Breast epithelium (tissue), 4 donors: ENCODE results near the gene CRYBA1. TPM values are rescaled to one million over a fixed set of nuclear protein-coding genes. Genes with fewer than 3 reads are reported as not detected.

Experiments used
- DNase-seq, 2 donors: peaks; one replicate each; pipeline ENCODE4 v3.0.0-alpha.2; 2019; ENCODE audit warnings: low spot score in 2 of 2
- H3K27ac ChIP-seq, 2 donors: fragments of 200-600 bp; sonication (generic) in 1 of 2; one replicate each; pipeline ENCODE4 v1.5.1; 2016 to 2019; ENCODE audit warnings: mild to moderate bottlenecking in 1 of 2
- H3K27me3 ChIP-seq, 2 donors: fragments of 200-600 bp; sonication (generic) in 1 of 2; one replicate each; pipeline versions ENCODE4 v1.5.1 to v1.6.0; 2017 to 2019; ENCODE audit warnings: control low read depth in 1 of 2, mild to moderate bottlenecking in 1 of 2
- H3K36me3 ChIP-seq: fragments of 200-600 bp; one replicate; pipeline ENCODE4 v1.5.1; 2019
- H3K4me1 ChIP-seq, 2 donors: fragments of 200-600 bp; sonication (generic); one replicate each; pipeline ENCODE4 v1.5.1; 2016 to 2019; ENCODE audit warnings: control low read depth in 1 of 2
- H3K4me3 ChIP-seq, 3 donors: fragments of 200-600 bp; sonication (generic); 1 replicate in 2 of 3; 2 replicates in 1 of 3; pipeline ENCODE4 v1.5.1; 2016 to 2019; ENCODE audit warnings: mild to moderate bottlenecking in 3 of 3, moderate library complexity in 2 of 3
- H3K9me3 ChIP-seq, 2 donors: fragments of 200-600 bp; sonication (generic) in 1 of 2; one replicate each; pipeline ENCODE4 v1.5.1; 2016 to 2019; ENCODE audit warnings: control low read depth in 1 of 2
- POLR2A ChIP-seq: fragments of 450-650 bp; IDR thresholded peaks from one replicate; pipeline ENCODE4 v1.6.1; 2016; ENCODE audit warnings: antibody characterized with exemption, mild to moderate bottlenecking, moderate library complexity
- POLR2AphosphoS5 ChIP-seq, 3 donors: sonication (generic); formaldehyde crosslinking; IDR thresholded peaks; one replicate each; pipeline ENCODE4 v1.6.1; 2017; ENCODE audit warnings: antibody characterized with exemption in 3 of 3
- intact Hi-C: fragments of 100-400 bp; cut with DNase I; formaldehyde crosslinking; loops from one replicate; pipeline ENCODE4 v1.15.1; 2023; ENCODE audit warnings: low total_unique reads
- total RNA-seq, 3 donors: library from RNA; depleted of rRNA; stranded (reverse); fragments of >200 nt; gene quantifications; one replicate each; pipeline ENCODE4 v1.1.0, GENCODE V29; 2016
- TF ChIP-seq, protein P1 (sequence below), 3 donors: fragments of 450-650 bp; IDR thresholded peaks; one replicate each; pipeline ENCODE4 v1.5.1; 2016 to 2017; ENCODE audit warnings: antibody characterized with exemption in 3 of 3, mild to moderate bottlenecking in 3 of 3, moderate library complexity in 3 of 3

Gene CRYBA1
- total RNA-seq, 3 donors from 2014 or later, result not detected

DNA sequence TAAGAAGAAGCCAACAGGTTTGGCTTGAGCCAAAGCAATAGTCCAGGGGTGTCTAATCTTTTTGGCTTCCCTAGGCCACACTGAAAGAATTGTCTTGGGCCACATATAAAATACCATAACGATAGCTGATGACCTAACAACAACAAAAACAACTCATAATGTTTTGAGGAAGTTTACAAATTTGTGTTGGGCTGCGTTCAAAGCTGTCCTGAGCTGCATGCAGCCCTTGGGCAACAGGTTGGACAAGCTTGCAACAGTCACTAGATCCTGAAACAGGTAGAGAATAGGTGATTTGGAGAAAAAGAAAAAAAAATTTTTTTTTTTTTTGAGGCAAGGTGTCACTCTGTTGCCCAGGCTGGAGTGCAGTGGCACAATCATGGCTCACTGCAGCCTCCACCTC is 4.5 kb downstream of the CRYBA1 start:
- Histone ChIP-seq H3K9me3 (no peaks in the 10 kb centered on the region), H3K27me3 (no peaks in the 10 kb centered on the region), H3K4me1 (no peaks in the 10 kb centered on the region), H3K36me3 (no peaks in the 10 kb centered on the region), H3K4me3 (no peak overlapping the region), H3K27ac (no peak overlapping the region)
- DNase-seq, result no peak
- TF ChIP-seq, protein P1, sequence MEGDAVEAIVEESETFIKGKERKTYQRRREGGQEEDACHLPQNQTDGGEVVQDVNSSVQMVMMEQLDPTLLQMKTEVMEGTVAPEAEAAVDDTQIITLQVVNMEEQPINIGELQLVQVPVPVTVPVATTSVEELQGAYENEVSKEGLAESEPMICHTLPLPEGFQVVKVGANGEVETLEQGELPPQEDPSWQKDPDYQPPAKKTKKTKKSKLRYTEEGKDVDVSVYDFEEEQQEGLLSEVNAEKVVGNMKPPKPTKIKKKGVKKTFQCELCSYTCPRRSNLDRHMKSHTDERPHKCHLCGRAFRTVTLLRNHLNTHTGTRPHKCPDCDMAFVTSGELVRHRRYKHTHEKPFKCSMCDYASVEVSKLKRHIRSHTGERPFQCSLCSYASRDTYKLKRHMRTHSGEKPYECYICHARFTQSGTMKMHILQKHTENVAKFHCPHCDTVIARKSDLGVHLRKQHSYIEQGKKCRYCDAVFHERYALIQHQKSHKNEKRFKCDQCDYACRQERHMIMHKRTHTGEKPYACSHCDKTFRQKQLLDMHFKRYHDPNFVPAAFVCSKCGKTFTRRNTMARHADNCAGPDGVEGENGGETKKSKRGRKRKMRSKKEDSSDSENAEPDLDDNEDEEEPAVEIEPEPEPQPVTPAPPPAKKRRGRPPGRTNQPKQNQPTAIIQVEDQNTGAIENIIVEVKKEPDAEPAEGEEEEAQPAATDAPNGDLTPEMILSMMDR (IDR thresholded peaks at IDR 0.05), result no peak
- no peak for TF ChIP-seq POLR2AphosphoS5 (IDR thresholded peaks at IDR 0.05)
- no peak for TF ChIP-seq POLR2A
- intact Hi-C loops, result no loop called here

DNA sequence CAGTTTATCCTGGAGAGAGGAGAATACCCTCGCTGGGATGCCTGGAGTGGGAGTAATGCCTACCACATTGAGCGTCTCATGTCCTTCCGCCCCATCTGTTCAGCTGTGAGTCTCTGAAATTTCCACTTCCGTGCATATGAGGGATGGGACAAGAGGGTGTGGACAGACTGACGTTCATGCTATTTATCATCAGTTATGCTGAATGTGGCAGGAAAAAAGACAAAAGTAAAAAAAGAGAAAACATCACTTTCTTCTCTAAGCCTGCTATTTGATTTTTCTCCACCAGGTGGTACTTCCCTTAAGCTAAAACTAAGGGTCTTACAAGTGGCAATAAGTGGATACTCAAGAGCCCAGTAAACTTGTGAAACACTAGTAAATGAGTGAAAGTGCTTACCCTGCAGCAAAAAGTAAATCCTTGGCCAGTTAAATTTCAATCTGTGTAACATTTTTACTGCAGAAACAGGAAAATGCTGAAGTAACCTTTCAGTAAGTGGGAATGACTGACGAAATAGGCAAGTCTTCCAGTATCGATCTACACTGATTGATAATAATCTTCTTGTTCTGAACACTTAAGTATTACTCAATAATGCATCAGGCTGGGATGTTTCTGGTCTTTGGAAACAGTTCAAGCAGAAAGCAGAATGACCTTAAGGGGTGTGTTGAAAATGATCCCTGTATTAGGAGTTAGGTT is 5.6 kb downstream of the CRYBA1 start:
- no peaks in the 10 kb centered on the region for H3K9me3 ChIP-seq
- H3K4me1 ChIP-seq, result no peaks in the 10 kb centered on the region
- no peak for TF ChIP-seq POLR2A
- TF ChIP-seq, protein P1 (IDR thresholded peaks at IDR 0.05), result peak; percentile 20 to 36 (median 32)
- intact Hi-C loops, result no loop called here
- no peak for DNase-seq
- H3K27ac ChIP-seq, result no peak overlapping the region
- no peaks in the 10 kb centered on the region for H3K27me3 ChIP-seq
- no peak overlapping the region for H3K4me3 ChIP-seq
- no peaks in the 10 kb centered on the region for H3K36me3 ChIP-seq

- Histone ChIP-seq H3K4me1 (no peaks in the 10 kb centered on the region), H3K36me3 (no peaks in the 10 kb centered on the region), H3K27me3 (no peaks in the 10 kb centered on the region), H3K4me3 (no peak overlapping the region), H3K27ac (no peak overlapping the region), H3K9me3 (no peaks in the 10 kb centered on the region)
- intact Hi-C loops, result no loop called here
- DNase-seq, result no peak
- TF ChIP-seq, protein P1 (IDR thresholded peaks at IDR 0.05), result no peak
- no peak for TF ChIP-seq POLR2A
- no peak for TF ChIP-seq POLR2AphosphoS5 (IDR thresholded peaks at IDR 0.05)
These were observed 6.4 kb downstream of the CRYBA1 start for GRCh38 chr17:29253037-29253436.

DNA sequence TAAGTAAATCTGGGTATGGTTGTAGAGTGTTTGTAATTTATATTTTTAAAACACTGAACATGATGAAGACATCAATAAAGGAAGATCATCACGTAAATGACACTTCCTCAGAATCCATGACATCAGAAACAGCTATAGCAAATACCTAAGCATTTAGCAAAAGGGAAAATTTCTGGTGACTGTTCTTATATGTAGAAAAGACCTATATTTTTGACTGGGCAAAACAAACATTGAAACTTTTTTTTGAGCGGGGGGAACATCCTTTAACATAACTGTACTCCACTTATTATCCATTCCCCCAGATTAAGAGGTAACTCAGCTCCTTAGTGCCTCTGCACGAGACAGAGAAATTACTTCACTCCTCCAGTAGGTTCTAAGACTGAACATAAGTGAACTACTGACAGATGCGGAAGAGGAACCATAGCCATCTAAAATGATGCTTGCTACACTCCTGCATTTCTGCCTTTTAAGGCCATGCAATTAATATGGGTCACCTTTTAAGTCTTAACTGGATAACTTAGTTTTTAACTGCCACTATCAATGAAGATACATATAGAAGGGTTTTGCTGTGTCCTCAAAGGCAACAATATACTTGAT is 9.4 kb downstream of the CRYBA1 start:
- Histone ChIP-seq H3K4me1 (no peaks in the 10 kb centered on the region), H3K4me3 (no peak overlapping the region)

More for the DNA sequence above, 9.4 kb downstream of the CRYBA1 start:
- no peak overlapping the region for H3K27ac ChIP-seq
- no peaks in the 10 kb centered on the region for H3K9me3 ChIP-seq
- intact Hi-C loops, result no loop called here
- H3K27me3 ChIP-seq, result no peaks in the 10 kb centered on the region
- H3K36me3 ChIP-seq, result no peaks in the 10 kb centered on the region
- TF ChIP-seq POLR2A (no peak), POLR2AphosphoS5 (IDR thresholded peaks at IDR 0.05) (no peak)
- TF ChIP-seq, protein P1 (IDR thresholded peaks at IDR 0.05), result no peak
- DNase-seq, result no peak
